ENCODE data around the gene ARHGAP18.

ARHGAP18 gene, protein sequence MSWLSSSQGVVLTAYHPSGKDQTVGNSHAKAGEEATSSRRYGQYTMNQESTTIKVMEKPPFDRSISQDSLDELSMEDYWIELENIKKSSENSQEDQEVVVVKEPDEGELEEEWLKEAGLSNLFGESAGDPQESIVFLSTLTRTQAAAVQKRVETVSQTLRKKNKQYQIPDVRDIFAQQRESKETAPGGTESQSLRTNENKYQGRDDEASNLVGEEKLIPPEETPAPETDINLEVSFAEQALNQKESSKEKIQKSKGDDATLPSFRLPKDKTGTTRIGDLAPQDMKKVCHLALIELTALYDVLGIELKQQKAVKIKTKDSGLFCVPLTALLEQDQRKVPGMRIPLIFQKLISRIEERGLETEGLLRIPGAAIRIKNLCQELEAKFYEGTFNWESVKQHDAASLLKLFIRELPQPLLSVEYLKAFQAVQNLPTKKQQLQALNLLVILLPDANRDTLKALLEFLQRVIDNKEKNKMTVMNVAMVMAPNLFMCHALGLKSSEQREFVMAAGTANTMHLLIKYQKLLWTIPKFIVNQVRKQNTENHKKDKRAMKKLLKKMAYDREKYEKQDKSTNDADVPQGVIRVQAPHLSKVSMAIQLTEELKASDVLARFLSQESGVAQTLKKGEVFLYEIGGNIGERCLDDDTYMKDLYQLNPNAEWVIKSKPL

DNA sequence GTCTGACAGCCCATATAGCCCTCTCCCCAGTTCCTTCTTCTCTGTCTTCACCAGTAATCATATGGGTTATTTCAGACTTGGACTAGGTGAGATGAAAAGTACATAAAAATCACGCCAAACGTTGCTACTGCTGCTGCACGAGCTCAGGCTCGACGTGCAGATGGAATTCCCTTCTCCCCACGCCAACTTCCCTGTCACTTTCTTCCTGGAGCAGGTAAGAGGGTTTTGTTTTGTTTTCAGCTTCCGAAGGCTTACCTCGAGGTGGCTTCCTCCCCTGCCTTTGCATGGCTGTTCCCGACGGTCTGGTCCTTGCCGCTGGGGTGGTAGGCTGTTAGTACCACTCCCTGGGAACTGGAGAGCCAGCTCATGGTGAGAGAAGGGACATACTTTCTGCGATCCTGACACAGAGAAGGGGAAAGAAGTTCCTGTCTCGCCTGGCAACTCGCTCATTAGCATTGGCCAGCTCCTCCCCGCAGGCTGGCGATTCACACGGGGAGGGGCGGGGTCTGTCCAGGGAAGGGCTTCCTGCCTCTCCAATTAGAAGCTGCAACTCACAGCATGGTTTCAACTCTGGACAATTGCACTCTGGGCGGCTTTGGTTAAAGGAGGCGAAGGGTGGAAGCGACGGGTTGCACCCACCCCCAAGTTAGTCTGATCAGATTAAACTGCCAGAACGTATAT lies at the start of gene ARHGAP18:
TSS of gene ARHGAP18 (minus strand) at position 409 of the 681 bp plus-strand sequence. CDS start at position 368, 41 bp downstream.
- H3K4me1 ChIP-seq (ENCODE audit: control insufficient read depth in 1 of 2, insufficient read depth in 1 of 2, low read depth in 1 of 2, low read length in 1 of 2) = peaks cover 23 to 28% of the 10 kb centered on the region in 2 experiments
- H3K27ac ChIP-seq = peak within 1 kb of the TSS; percentile 85
- no peaks in the 10 kb centered on the region for H3K9me3 ChIP-seq
- peak within 1 kb of the TSS; percentile 71 for H3K4me3 ChIP-seq (ENCODE audit: low read depth in 1 of 2, low read length in 1 of 2)
- TF ChIP-seq, protein P1, sequence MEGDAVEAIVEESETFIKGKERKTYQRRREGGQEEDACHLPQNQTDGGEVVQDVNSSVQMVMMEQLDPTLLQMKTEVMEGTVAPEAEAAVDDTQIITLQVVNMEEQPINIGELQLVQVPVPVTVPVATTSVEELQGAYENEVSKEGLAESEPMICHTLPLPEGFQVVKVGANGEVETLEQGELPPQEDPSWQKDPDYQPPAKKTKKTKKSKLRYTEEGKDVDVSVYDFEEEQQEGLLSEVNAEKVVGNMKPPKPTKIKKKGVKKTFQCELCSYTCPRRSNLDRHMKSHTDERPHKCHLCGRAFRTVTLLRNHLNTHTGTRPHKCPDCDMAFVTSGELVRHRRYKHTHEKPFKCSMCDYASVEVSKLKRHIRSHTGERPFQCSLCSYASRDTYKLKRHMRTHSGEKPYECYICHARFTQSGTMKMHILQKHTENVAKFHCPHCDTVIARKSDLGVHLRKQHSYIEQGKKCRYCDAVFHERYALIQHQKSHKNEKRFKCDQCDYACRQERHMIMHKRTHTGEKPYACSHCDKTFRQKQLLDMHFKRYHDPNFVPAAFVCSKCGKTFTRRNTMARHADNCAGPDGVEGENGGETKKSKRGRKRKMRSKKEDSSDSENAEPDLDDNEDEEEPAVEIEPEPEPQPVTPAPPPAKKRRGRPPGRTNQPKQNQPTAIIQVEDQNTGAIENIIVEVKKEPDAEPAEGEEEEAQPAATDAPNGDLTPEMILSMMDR (IDR thresholded peaks at IDR 0.05) = no peak
- H3K27me3 ChIP-seq = no peaks in the 10 kb centered on the region
- no peaks in the 10 kb centered on the region for H3K36me3 ChIP-seq

DNA sequence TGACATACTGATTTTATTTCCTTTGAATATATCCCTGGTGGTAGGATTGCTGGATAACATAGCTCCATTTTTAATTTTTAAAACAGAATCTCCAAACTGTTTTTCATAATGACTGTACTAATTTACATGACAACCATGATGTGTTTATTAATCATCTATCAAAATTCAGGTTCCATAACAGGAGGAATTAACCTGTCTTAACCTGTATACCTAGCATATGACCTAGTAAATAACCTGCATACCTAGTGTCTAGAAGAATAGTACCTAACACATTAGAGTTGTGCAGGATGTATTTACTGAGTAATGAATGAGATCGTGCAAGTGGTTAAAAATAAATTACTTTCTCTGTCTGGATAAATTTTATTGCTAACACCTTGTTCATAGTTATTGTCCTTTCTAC lies 45.8 kb upstream of the ARHGAP18 start:
- Histone ChIP-seq H3K9me3 (no peaks in the 10 kb centered on the region), H3K36me3 (no peaks in the 10 kb centered on the region), H3K27me3 (peaks cover under 1% of the 10 kb centered on the region), H3K27ac (no peak overlapping the region), H3K4me3 (ENCODE audit: low read depth in 1 of 2, low read length in 1 of 2) (no peak overlapping the region), H3K4me1 (ENCODE audit: control insufficient read depth in 1 of 2, insufficient read depth in 1 of 2, low read depth in 1 of 2, low read length in 1 of 2) (peaks cover 3% of the 10 kb centered on the region in 2 experiments)
- TF ChIP-seq, protein P1 (IDR thresholded peaks at IDR 0.05) = no peak

DNA sequence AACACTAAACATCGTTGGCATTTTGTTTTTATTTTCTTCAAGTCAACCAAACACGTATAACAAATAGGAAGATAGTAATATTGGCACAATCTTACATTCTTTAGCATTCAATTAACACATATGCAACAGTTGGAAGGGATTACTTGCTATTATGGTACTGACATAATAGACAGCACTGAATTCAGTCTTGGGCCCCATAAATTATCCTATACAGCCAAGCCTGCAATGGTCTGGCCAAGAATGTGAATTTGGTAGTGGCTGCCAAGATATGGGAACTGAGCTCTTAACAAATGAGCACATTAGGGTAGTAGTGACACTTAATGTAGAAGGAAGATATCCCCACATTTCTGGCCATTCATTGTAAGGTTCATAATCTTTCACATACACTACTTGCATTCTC lies 44.8 kb upstream of the ARHGAP18 start:
- no peaks in the 10 kb centered on the region for H3K36me3 ChIP-seq
- TF ChIP-seq, protein P1 (IDR thresholded peaks at IDR 0.05) = no peak
- no peaks in the 10 kb centered on the region for H3K9me3 ChIP-seq
- no peak overlapping the region for H3K27ac ChIP-seq
- H3K4me3 ChIP-seq (ENCODE audit: low read depth in 1 of 2, low read length in 1 of 2) = no peak overlapping the region
- H3K4me1 ChIP-seq (ENCODE audit: control insufficient read depth in 1 of 2, insufficient read depth in 1 of 2, low read depth in 1 of 2, low read length in 1 of 2) = peaks cover 3 to 4% of the 10 kb centered on the region in 2 experiments
- peaks cover 9% of the 10 kb centered on the region for H3K27me3 ChIP-seq

DNA sequence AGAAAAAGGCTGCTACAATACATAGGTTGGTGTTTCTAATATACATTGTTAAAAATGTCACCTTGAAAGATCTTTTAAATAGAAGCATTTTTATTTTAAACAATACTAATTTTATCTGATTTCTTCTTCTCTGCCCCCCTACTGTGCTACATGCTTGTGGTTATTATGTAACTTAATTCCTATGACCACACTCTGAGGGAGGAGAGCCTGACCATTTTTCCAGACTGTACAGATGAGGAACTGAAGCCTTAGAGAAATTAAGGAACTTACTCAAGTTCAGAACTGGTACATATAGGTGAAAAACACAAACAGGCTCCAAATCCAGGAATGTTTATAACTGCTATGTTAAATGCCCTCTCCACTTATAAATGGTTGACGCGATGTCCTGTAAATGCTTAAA lies 43.4 kb upstream of the ARHGAP18 start:
- H3K9me3 ChIP-seq = no peaks in the 10 kb centered on the region
- H3K27ac ChIP-seq = no peak overlapping the region
- H3K4me3 ChIP-seq (ENCODE audit: low read depth in 1 of 2, low read length in 1 of 2) = no peak overlapping the region
- H3K27me3 ChIP-seq = peaks cover 22% of the 10 kb centered on the region
- H3K4me1 ChIP-seq (ENCODE audit: control insufficient read depth in 1 of 2, insufficient read depth in 1 of 2, low read depth in 1 of 2, low read length in 1 of 2) = peaks cover 3 to 7% of the 10 kb centered on the region in 2 experiments
- H3K36me3 ChIP-seq = no peaks in the 10 kb centered on the region
- TF ChIP-seq, protein P1 (IDR thresholded peaks at IDR 0.05) = no peak

DNA sequence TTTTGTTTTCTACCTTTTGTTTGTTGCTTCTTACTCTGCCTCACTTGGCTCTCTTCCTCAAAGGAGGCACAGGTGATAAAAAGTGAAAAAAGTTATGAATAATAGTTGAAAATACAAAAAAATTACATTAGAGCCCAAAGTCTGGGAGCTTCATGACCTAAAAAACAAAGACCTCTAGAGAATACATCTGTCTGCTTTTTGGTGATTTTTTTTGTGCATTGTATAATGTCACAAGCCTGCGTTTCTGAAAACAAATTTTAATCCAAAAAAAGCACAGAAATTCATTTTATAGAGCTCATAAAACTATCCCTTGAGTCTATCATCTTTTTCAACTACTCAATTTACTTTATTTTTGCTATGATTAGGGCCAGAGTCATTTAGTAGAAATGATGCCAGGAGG lies 41.4 kb upstream of the ARHGAP18 start:
- Histone ChIP-seq H3K27ac (no peak overlapping the region), H3K4me3 (ENCODE audit: low read depth in 1 of 2, low read length in 1 of 2) (no peak overlapping the region), H3K4me1 (ENCODE audit: control insufficient read depth in 1 of 2, insufficient read depth in 1 of 2, low read depth in 1 of 2, low read length in 1 of 2) (peaks cover 3 to 7% of the 10 kb centered on the region in 2 experiments), H3K9me3 (no peaks in the 10 kb centered on the region), H3K27me3 (peaks cover 37% of the 10 kb centered on the region), H3K36me3 (no peaks in the 10 kb centered on the region)
- TF ChIP-seq, protein P1 (IDR thresholded peaks at IDR 0.05) = no peak
